HepG2 (cell line): ENCODE data around the gene CD164L2.

Experiments
- POLR2A ChIP-seq, 2 experiments: IDR thresholded peaks; 2 replicates each; pipeline ENCODE4 v1.6.1; 2011; ENCODE audit warnings: low read depth in 2 of 2, low read length in 2 of 2, mild to moderate bottlenecking in 1 of 2, moderate library complexity in 1 of 2; ENCODE audit not compliant: insufficient read depth in 1 of 2
- ZNF782 ChIP-seq: sonication (generic); formaldehyde crosslinking; IDR thresholded peaks from 2 replicates; pipeline ENCODE4 v1.4.0; 2020; ENCODE audit warnings: missing genetic modification reagents, mild to moderate bottlenecking, borderline replicate concordance
- TF ChIP-seq, protein P1 (sequence below): sonication (generic); formaldehyde crosslinking; IDR thresholded peaks from 2 replicates; pipeline ENCODE4 v1.5.1; 2020; ENCODE audit warnings: missing genetic modification reagents, mild to moderate bottlenecking, borderline replicate concordance

DNA sequence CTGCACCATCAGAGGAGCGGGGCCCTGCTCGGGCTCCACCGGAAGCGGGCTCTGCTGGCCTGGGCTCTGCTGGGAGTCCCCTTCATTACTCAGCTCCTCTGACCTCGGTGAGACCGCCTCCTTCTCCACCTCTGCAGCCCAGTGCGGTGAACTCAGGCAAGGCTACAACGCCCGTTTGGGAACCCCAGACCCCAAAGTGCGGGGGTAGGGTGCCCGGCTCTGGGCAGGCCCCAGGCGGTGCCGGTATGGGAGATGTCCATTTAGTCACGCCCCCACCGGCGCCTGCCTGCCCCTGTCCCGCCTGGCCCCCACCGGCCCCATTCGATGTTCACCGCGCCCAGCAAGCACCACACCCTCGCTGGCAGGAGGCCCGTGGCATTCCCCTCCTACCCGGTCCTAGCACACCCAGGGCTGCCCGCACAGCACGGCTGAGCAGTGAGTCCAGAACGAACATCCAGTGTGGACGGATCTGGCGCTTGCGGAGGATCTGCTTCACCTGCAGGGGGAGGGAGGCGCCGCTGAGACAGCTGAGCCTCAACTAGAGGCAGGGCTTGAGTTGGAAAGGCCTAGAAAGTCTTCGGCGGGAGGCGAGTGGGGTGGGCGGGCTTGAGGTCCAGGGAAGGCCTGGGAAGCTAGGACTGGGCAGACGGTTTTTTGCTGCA is 26.4 kb downstream of the CD164L2 start:
- TF ChIP-seq POLR2A (IDR thresholded peaks at IDR 0.05; ENCODE audit: insufficient read depth in 1 of 2, low read depth in 2 of 2, low read length in 2 of 2) = no peak
- TF ChIP-seq, protein P1, sequence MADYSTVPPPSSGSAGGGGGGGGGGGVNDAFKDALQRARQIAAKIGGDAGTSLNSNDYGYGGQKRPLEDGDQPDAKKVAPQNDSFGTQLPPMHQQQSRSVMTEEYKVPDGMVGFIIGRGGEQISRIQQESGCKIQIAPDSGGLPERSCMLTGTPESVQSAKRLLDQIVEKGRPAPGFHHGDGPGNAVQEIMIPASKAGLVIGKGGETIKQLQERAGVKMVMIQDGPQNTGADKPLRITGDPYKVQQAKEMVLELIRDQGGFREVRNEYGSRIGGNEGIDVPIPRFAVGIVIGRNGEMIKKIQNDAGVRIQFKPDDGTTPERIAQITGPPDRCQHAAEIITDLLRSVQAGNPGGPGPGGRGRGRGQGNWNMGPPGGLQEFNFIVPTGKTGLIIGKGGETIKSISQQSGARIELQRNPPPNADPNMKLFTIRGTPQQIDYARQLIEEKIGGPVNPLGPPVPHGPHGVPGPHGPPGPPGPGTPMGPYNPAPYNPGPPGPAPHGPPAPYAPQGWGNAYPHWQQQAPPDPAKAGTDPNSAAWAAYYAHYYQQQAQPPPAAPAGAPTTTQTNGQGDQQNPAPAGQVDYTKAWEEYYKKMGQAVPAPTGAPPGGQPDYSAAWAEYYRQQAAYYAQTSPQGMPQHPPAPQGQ (CRISPR knock-in tag) = no peak
- no peak for TF ChIP-seq ZNF782 (CRISPR knock-in tag)
